ENCODE measurements around the gene SURF1.

DNA sequence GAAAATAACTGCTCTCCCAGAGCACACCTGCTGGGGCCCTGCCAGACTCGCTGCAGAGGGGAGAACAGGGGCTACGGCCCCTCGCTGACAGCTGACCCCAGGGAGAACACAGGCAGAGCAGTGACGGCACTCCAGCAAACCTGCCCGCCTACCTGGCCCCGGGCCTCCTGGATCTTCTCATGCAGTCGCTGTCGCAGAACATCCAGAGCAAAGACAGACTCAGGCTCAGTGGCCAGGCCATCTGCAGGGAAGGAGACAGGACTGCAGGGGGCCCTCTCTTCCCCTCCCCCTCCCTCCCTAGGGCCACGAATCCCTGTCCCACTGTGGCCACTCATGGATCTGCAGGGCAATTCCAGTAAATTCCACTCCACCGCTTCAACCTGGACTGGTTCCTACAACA is 22.7 kb downstream of the SURF1 start:
- TF ChIP-seq, protein P1, sequence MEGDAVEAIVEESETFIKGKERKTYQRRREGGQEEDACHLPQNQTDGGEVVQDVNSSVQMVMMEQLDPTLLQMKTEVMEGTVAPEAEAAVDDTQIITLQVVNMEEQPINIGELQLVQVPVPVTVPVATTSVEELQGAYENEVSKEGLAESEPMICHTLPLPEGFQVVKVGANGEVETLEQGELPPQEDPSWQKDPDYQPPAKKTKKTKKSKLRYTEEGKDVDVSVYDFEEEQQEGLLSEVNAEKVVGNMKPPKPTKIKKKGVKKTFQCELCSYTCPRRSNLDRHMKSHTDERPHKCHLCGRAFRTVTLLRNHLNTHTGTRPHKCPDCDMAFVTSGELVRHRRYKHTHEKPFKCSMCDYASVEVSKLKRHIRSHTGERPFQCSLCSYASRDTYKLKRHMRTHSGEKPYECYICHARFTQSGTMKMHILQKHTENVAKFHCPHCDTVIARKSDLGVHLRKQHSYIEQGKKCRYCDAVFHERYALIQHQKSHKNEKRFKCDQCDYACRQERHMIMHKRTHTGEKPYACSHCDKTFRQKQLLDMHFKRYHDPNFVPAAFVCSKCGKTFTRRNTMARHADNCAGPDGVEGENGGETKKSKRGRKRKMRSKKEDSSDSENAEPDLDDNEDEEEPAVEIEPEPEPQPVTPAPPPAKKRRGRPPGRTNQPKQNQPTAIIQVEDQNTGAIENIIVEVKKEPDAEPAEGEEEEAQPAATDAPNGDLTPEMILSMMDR (IDR thresholded peaks at IDR 0.05): no peak
- TF ChIP-seq POLR2A (IDR thresholded peaks at IDR 0.05): no peak
- no peak for TF ChIP-seq POLR2AphosphoS5 (IDR thresholded peaks at IDR 0.05)
